GM18505 (cell line): ENCODE measurements around the gene CHST15.

ENCODE experiments used
- ATAC-seq: cut with Tn5 transposase; IDR thresholded peaks from one replicate; pipeline ENCODE4 v1.9.1; 2021; ENCODE audit not compliant: unreplicated experiment
- POLR2A ChIP-seq: IDR thresholded peaks from 4 replicates; pipeline ENCODE4 v1.6.1; 2011; ENCODE audit warnings: borderline replicate concordance; ENCODE audit not compliant: insufficient read depth, insufficient read length; ENCODE audit errors: extremely low read depth

CHST15 gene

DNA sequence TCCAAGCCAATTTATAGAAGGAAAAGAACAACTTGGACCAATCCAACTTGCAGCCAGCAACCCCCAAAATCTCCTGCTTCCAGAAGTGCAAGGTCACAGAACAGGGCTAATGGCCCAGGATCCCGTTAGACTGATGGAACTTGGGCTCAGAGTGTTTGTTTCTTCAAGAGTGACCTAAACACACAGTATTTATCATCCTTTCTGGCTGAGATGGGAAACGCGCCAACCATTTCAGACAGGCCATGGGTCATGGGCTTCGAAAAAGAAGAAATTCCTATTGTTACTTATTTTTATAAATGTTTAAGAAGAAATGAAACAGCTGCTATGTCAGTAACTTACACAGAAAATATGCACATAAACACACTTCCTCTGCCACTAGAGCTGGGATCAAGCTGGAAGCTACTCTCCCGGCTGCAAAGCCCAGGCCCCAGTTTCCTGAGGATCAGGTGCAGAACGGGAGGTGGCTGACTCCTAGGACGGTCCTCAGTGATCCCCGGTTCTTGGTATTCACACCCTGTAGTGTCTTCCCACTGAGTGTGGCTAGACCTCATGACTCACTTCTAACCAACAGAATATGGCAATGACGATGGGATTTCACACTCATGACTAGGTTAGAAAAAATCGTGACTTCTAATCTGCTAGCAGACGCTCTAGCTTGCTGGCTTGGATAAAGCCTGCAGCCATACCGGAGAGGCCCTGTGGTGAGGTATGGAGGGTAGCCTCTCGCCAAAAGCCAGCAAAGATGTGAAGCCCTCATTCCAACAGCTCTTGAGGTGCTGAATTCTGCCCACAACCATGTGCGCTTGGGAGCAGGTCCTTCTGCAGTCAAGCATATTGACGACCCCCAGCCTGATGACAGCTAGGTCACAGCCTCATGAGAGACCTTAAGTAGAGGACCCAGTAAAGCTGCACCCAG, 60.2 kb downstream of the CHST15 start:
- TF ChIP-seq POLR2A, result no peak
- ATAC-seq, result no peak

DNA sequence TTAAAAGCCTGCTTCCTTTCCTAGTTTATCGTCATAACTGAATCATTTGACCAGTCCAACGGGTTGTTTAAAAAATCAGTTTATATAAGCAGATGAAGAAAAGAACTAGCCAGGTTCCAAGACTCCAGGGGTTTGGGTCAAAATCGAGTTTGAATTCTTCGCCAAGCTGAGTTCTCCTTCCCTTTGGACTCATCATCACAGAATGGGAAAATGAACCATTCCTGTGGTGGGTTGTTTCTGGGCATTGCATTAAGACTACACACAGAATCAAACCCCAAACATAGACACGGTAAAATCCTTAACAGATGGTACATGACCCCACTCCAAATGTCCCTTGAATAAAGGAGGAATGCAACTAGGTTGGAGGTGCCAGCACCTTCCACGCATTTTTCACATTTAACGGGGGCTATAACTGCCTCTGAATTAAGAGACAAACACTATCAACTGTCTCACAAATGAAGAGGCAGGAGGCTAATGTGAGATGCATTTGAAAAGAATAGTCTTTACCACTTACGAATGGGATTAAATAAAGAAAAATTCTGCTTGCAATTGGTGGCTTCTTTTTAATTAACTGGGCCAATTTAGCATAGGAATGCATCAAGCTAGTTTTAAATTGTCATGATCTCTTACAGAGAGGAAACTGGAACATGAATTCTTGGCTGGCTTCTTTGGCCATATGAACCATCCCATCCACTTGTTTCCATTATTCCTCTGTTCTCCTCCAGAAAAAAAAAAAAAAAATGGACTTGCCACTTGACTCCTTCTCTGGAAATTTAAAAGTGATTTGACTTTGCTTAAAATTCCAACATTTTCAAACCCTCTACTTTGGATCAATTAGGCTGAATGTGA, 61.1 kb downstream of the CHST15 start:
- ATAC-seq, result no peak

GRCh38 chr10:124030492-124031110, 62.8 kb downstream of the CHST15 start:
- TF ChIP-seq POLR2A, result no peak
- ATAC-seq, result no peak

More for the DNA sequence above, 61.1 kb downstream of the CHST15 start:
- no peak for TF ChIP-seq POLR2A

- no peak for ATAC-seq
- no peak for TF ChIP-seq POLR2A
Observed at GRCh38 chr10:124030061-124030460, 63.3 kb downstream of the CHST15 start.

GRCh38 chr10:124029559-124029958, 63.8 kb downstream of the CHST15 start:
- no peak for TF ChIP-seq POLR2A
- no peak for ATAC-seq

GRCh38 chr10:124028700-124029480, 64.5 kb downstream of the CHST15 start:
- no peak for TF ChIP-seq POLR2A
- no peak for ATAC-seq

GRCh38 chr10:124027651-124028050, 65.7 kb downstream of the CHST15 start:
- no peak for TF ChIP-seq POLR2A
- no peak for ATAC-seq

GRCh38 chr10:124027031-124027611, 66.3 kb downstream of the CHST15 start:
- ATAC-seq, result no peak
- no peak for TF ChIP-seq POLR2A

- ATAC-seq, result no peak
- no peak for TF ChIP-seq POLR2A
Observed at GRCh38 chr10:124026589-124026939, 66.8 kb downstream of the CHST15 start.

GRCh38 chr10:124025660-124026588, 67.5 kb downstream of the CHST15 start:
- TF ChIP-seq POLR2A, result no peak
- no peak for ATAC-seq

GRCh38 chr10:124025152-124025551, 68.2 kb downstream of the CHST15 start:
- TF ChIP-seq POLR2A, result no peak
- ATAC-seq, result no peak

- no peak for ATAC-seq
- no peak for TF ChIP-seq POLR2A
Observed at GRCh38 chr10:124022066-124022465, 71.3 kb downstream of the CHST15 start.
